ENCODE data around the gene LRIT3. TPM values are rescaled to one million over a fixed set of nuclear protein-coding genes. Genes with fewer than 3 reads are reported as not detected.
"Not testable (repeated sequence)": the region's sequence is repeated elsewhere in the genome, so short reads cannot be mapped to it uniquely, and the experiment has no call there.

Gene LRIT3
- total and polyA plus RNA-seq, 2 donors (not counting 3 experiments of a cell fraction or from before 2014, with no cell fraction given), result 0.06 to 0.13 TPM

- H3K9me1 ChIP-seq (replicated peaks; ENCODE audit: control insufficient read depth, extremely low read depth, insufficient read depth, low read length), result no peaks in the 10 kb centered on the region
- intact Hi-C loops (cut with micrococcal nuclease), result no loop called here
- FAIRE-seq, result no peak
- no peak for DNase-seq (ENCODE audit: low read depth, low spot score)
- no peak overlapping the region for H3K4me2 ChIP-seq (ENCODE audit: insufficient read depth, low read length)
- POLR2A ChIA-PET, result no interaction called here
- no peak overlapping the region for H3K27ac ChIP-seq (ENCODE audit: insufficient read depth, low read depth, low read length)
- H3K9me3 ChIP-seq (replicated peaks; ENCODE audit: control insufficient read depth, insufficient read depth, low read length), result no peaks in the 10 kb centered on the region
- CTCF ChIA-PET, result no interaction called here
- TF ChIP-seq GATA2 (IDR thresholded peaks at IDR 0.05; ENCODE audit: insufficient read depth, insufficient read length, low read depth, low read length) (no peak), POLR2A (IDR thresholded peaks at IDR 0.05; ENCODE audit: low read depth, low read length) (no peak), FOS (IDR thresholded peaks at IDR 0.05; ENCODE audit: borderline replicate concordance, insufficient read depth, low read length) (no peak), JUN (IDR thresholded peaks at IDR 0.05; ENCODE audit: borderline replicate concordance, insufficient read depth, insufficient read length, low read depth) (no peak), POLR2AphosphoS5 (IDR thresholded peaks at IDR 0.05; ENCODE audit: insufficient read depth, low read depth, low read length) (no peak), MYC (IDR thresholded peaks at IDR 0.05; ENCODE audit: low read depth, low read length) (no peak), EZH2 (IDR thresholded peaks at IDR 0.05; ENCODE audit: borderline replicate concordance, low read depth, low read length, severe bottlenecking) (no peak)
- TF ChIP-seq, protein P1, sequence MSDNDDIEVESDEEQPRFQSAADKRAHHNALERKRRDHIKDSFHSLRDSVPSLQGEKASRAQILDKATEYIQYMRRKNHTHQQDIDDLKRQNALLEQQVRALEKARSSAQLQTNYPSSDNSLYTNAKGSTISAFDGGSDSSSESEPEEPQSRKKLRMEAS (IDR thresholded peaks at IDR 0.05; ENCODE audit: insufficient read depth, insufficient read length), result no peak
- TF ChIP-seq, protein P2, sequence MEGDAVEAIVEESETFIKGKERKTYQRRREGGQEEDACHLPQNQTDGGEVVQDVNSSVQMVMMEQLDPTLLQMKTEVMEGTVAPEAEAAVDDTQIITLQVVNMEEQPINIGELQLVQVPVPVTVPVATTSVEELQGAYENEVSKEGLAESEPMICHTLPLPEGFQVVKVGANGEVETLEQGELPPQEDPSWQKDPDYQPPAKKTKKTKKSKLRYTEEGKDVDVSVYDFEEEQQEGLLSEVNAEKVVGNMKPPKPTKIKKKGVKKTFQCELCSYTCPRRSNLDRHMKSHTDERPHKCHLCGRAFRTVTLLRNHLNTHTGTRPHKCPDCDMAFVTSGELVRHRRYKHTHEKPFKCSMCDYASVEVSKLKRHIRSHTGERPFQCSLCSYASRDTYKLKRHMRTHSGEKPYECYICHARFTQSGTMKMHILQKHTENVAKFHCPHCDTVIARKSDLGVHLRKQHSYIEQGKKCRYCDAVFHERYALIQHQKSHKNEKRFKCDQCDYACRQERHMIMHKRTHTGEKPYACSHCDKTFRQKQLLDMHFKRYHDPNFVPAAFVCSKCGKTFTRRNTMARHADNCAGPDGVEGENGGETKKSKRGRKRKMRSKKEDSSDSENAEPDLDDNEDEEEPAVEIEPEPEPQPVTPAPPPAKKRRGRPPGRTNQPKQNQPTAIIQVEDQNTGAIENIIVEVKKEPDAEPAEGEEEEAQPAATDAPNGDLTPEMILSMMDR (IDR thresholded peaks at IDR 0.05; ENCODE audit: extremely low read depth in 1 of 2, insufficient read depth in 1 of 2, low read depth in 1 of 2, low read length in 2 of 2), result no peak
- H3K27me3 ChIP-seq (ENCODE audit: control insufficient read depth in 2 of 2, insufficient read depth in 2 of 2, low read length in 2 of 2), result peaks cover 0 to 2% of the 10 kb centered on the region in 2 experiments
- no peaks in the 10 kb centered on the region for H4K20me1 ChIP-seq (replicated peaks; ENCODE audit: control insufficient read depth, extremely low read depth, insufficient read depth, low read length)
- dilution Hi-C loops (cut with MboI; ENCODE audit: extremely low pct_ligation_motif_present, low sequenced_read_pairs), result no loop called here
- no peak overlapping the region for H3K4me3 ChIP-seq (replicated peaks in 1 of 3; ENCODE audit: insufficient read depth in 1 of 3, low read depth in 1 of 3, low read length in 3 of 3)
- no peaks in the 10 kb centered on the region for H3K36me3 ChIP-seq (ENCODE audit: control insufficient read depth in 2 of 2, extremely low read depth in 1 of 2, insufficient read depth in 2 of 2, low read length in 2 of 2)
- peaks cover 4% of the 10 kb centered on the region for H3K4me1 ChIP-seq (ENCODE audit: control insufficient read depth, extremely low read depth, insufficient read depth, low read length)
- H3K9ac ChIP-seq (replicated peaks; ENCODE audit: extremely low read depth, insufficient read depth, low read length), result no peak overlapping the region
- no TSS peak for BruUV-seq (replicated peaks)
- no peak overlapping the region for H2AFZ ChIP-seq (ENCODE audit: low read depth, low read length)
- no peaks in the 10 kb centered on the region for H3K79me2 ChIP-seq (ENCODE audit: control insufficient read depth, insufficient read depth, low read length)
Measured at GRCh38 chr4:109850601-109851000, 2.7 kb downstream of the LRIT3 start.

- H3K27me3 ChIP-seq (ENCODE audit: control insufficient read depth in 2 of 2, insufficient read depth in 2 of 2, low read length in 2 of 2); H2AFZ ChIP-seq (ENCODE audit: low read depth, low read length); DNase-seq (ENCODE audit: low read depth, low spot score); POLR2A ChIA-PET; H3K4me2 ChIP-seq (ENCODE audit: insufficient read depth, low read length); H3K9ac ChIP-seq (replicated peaks; ENCODE audit: extremely low read depth, insufficient read depth, low read length); intact Hi-C loops (cut with micrococcal nuclease); CTCF ChIA-PET; H3K36me3 ChIP-seq (ENCODE audit: control insufficient read depth in 2 of 2, extremely low read depth in 1 of 2, insufficient read depth in 2 of 2, low read length in 2 of 2); BruUV-seq (replicated peaks); H3K4me3 ChIP-seq (replicated peaks in 1 of 3; ENCODE audit: insufficient read depth in 1 of 3, low read depth in 1 of 3, low read length in 3 of 3); H3K9me3 ChIP-seq (replicated peaks; ENCODE audit: control insufficient read depth, insufficient read depth, low read length); H3K9me1 ChIP-seq (replicated peaks; ENCODE audit: control insufficient read depth, extremely low read depth, insufficient read depth, low read length); H4K20me1 ChIP-seq (replicated peaks; ENCODE audit: control insufficient read depth, extremely low read depth, insufficient read depth, low read length); H3K4me1 ChIP-seq (ENCODE audit: control insufficient read depth, extremely low read depth, insufficient read depth, low read length); dilution Hi-C loops (cut with MboI; ENCODE audit: extremely low pct_ligation_motif_present, low sequenced_read_pairs); H3K27ac ChIP-seq (ENCODE audit: insufficient read depth, low read depth, low read length); FAIRE-seq; H3K79me2 ChIP-seq (ENCODE audit: control insufficient read depth, insufficient read depth, low read length): not testable (repeated sequence)
Measured at GRCh38 chr4:109859426-109860300, 11.8 kb downstream of the LRIT3 start.
